HCT116 (cell line): ENCODE measurements around the gene ADAM17. TPM values are rescaled to one million over a fixed set of nuclear protein-coding genes. Genes with fewer than 3 reads are reported as not detected.

Experiments
- ATAC-seq: fragments of 200-7000 bp; cut with Tn5 transposase; 2 replicates; pipeline ENCODE4 v1.9.1; 2020; ENCODE audit warnings: mild to moderate bottlenecking, moderate library complexity
- BruUV-seq: library from RNA; stranded (reverse); fragments of 400-500 nt; replicated peaks from 2 replicates; lab custom pipeline; 2021; lab: Mats Ljungman, UMichigan
- CTCF ChIA-PET: fragments of 300-600 bp; sonication (Branson Sonifier 250); formaldehyde crosslinking; loops from one replicate; lab custom pipeline; 2021; ENCODE audit warnings: antibody characterized with exemption; lab: Charles Lee
- POLR2A ChIA-PET: fragments of 300-600, 350-600 bp; sonication (Branson Sonifier 250); formaldehyde crosslinking; loops from one replicate; lab custom pipeline; 2021; ENCODE audit warnings: antibody characterized with exemption; lab: Charles Lee
- RAD21 ChIA-PET, 2 experiments: fragments of 300-600 bp; sonication (Branson Sonifier 250); formaldehyde crosslinking; loops; one replicate each; lab custom pipeline; 2023; ENCODE audit warnings: low total read pairs in 2 of 2; ENCODE audit not compliant: uncharacterized antibody in 2 of 2, unreplicated experiment in 2 of 2, low non-redundant PET in 1 of 2; lab: Charles Lee
- DNase-seq: peaks from one replicate; pipeline ENCODE4 v3.0.0-alpha.2; 2010; ENCODE audit warnings: low read depth, low spot score
- H2AFZ ChIP-seq: fragments of 200-600 bp; shearing (Covaris generic), sonication (generic); 2 replicates; pipeline ENCODE4 v1.6.1; 2017; ENCODE audit warnings: low read depth, mixed run types, mixed read lengths, antibody characterized with exemption, low read length; ENCODE audit not compliant: poor library complexity, severe bottlenecking
- H3K27ac ChIP-seq: 2 replicates; pipeline ENCODE4 v1.5.1; 2012; ENCODE audit warnings: low read depth, low read length
- H3K27me3 ChIP-seq: fragments of 200-600 bp; sonication (generic); 2 replicates; pipeline ENCODE4 v1.6.1; 2016; ENCODE audit warnings: mixed run types, low read length, mixed read lengths; ENCODE audit not compliant: insufficient read depth
- H3K36me3 ChIP-seq, 2 experiments: fragments of 200-500 bp in 1 of 2; fragments of 200-600 bp in 1 of 2; sonication (Bioruptor generic) in 1 of 2; sonication (generic) in 1 of 2; 2 replicates each; pipeline versions ENCODE4 v1.5.1 to v1.6.1; 2014 to 2016; ENCODE audit warnings: low read length in 2 of 2, inconsistent platforms in 1 of 2, mixed read lengths in 1 of 2, mixed run types in 1 of 2; ENCODE audit not compliant: insufficient read depth in 2 of 2, control insufficient read depth in 1 of 2
- H3K4me1 ChIP-seq, 2 experiments: fragments of 200-600 bp in 1 of 2; sonication (generic) in 1 of 2; 2 replicates each; pipeline versions ENCODE4 v1.5.1 to v1.6.1; 2012 to 2017; ENCODE audit warnings: low read length in 2 of 2, inconsistent platforms in 1 of 2, mild to moderate bottlenecking in 1 of 2, mixed read lengths in 1 of 2, mixed run types in 1 of 2, moderate library complexity in 1 of 2; ENCODE audit not compliant: insufficient read depth in 2 of 2, control insufficient read depth in 1 of 2
- H3K4me2 ChIP-seq: fragments of 200-600 bp; sonication (generic); 2 replicates; pipeline ENCODE4 v1.6.1; 2017; ENCODE audit warnings: mixed run types, low read length, mixed read lengths
- H3K4me3 ChIP-seq, 2 experiments: fragments of 200-600 bp in 1 of 2; sonication (generic) in 1 of 2; replicated peaks in 1 of 2; 2 replicates each; pipeline ENCODE4 v1.5.1; 2011 to 2016; ENCODE audit warnings: low read length in 2 of 2, control low read depth in 1 of 2, low read depth in 1 of 2, mild to moderate bottlenecking in 1 of 2, mixed read lengths in 1 of 2, mixed run types in 1 of 2
- H3K79me2 ChIP-seq: fragments of 200-600 bp; sonication (generic); 2 replicates; pipeline ENCODE4 v1.6.1; 2017; ENCODE audit warnings: mild to moderate bottlenecking, mixed run types, low read length, moderate library complexity, mixed read lengths; ENCODE audit not compliant: insufficient read depth
- H3K9ac ChIP-seq: fragments of 200-600 bp; sonication (generic); 2 replicates; pipeline ENCODE4 v1.6.1; 2016; ENCODE audit warnings: low read length, mixed read lengths
- H3K9me2 ChIP-seq: fragments of 200-600 bp; sonication (generic), shearing (Covaris generic); 2 replicates; pipeline ENCODE4 v1.6.1; 2017; ENCODE audit warnings: mixed run types, mild to moderate bottlenecking, moderate library complexity; ENCODE audit not compliant: insufficient read depth
- H3K9me3 ChIP-seq, 2 experiments: fragments of 200-500 bp in 1 of 2; fragments of 200-600 bp in 1 of 2; sonication (Bioruptor generic) in 1 of 2; sonication (generic) in 1 of 2; 2 replicates each; pipeline ENCODE4 v1.6.1; 2014 to 2017; ENCODE audit warnings: low read length in 2 of 2, mixed read lengths in 2 of 2, inconsistent platforms in 1 of 2, low read depth in 1 of 2, mild to moderate bottlenecking in 1 of 2, mixed run types in 1 of 2, moderate library complexity in 1 of 2; ENCODE audit not compliant: control insufficient read depth in 1 of 2, insufficient read depth in 1 of 2
- H4K20me1 ChIP-seq: fragments of 200-600 bp; sonication (generic), shearing (Covaris generic); 2 replicates; pipeline ENCODE4 v1.6.1; 2017; ENCODE audit warnings: mixed run types, mild to moderate bottlenecking, moderate library complexity; ENCODE audit not compliant: insufficient read depth
- CBX3 ChIP-seq: IDR thresholded peaks from 2 replicates; pipeline ENCODE4 v1.6.1; 2012; ENCODE audit warnings: low read depth
- CEBPB ChIP-seq: IDR thresholded peaks from 2 replicates; pipeline ENCODE4 v1.6.1; 2012; ENCODE audit warnings: low read depth
- EGR1 ChIP-seq: IDR thresholded peaks from 2 replicates; pipeline ENCODE4 v1.6.1; 2012; ENCODE audit warnings: low read depth
- ELF1 ChIP-seq: IDR thresholded peaks from 2 replicates; pipeline ENCODE4 v1.6.1; 2012; ENCODE audit warnings: low read depth, borderline replicate concordance
- EZH2phosphoT487 ChIP-seq: fragments of 200-600 bp; IDR thresholded peaks from 2 replicates; pipeline ENCODE4 v1.6.1; 2018; ENCODE audit warnings: antibody characterized with exemption, borderline replicate concordance
- FOSL1 ChIP-seq: IDR thresholded peaks from 2 replicates; pipeline ENCODE4 v1.6.1; 2012; ENCODE audit warnings: low read depth
- JUND ChIP-seq: IDR thresholded peaks from 2 replicates; pipeline ENCODE4 v1.6.1; 2012
- POLR2A ChIP-seq: IDR thresholded peaks from 2 replicates; pipeline ENCODE4 v1.7.0; 2011; ENCODE audit warnings: borderline replicate concordance; ENCODE audit not compliant: insufficient read depth, insufficient read length; ENCODE audit errors: extremely low read depth
- POLR2AphosphoS5 ChIP-seq: IDR thresholded peaks from 2 replicates; pipeline ENCODE4 v1.6.1; 2011; ENCODE audit warnings: mild to moderate bottlenecking, low read depth, low read length, moderate library complexity
- SIN3A ChIP-seq: IDR thresholded peaks from 2 replicates; pipeline ENCODE4 v1.6.1; 2012; ENCODE audit warnings: low read depth
- SP1 ChIP-seq: IDR thresholded peaks from 2 replicates; pipeline ENCODE4 v1.6.1; 2012; ENCODE audit warnings: low read depth
- SRF ChIP-seq: IDR thresholded peaks from 2 replicates; pipeline ENCODE4 v1.6.1; 2012; ENCODE audit warnings: low read depth
- TCF7L2 ChIP-seq: IDR thresholded peaks from 2 replicates; pipeline ENCODE4 v1.7.0; 2011; ENCODE audit warnings: borderline replicate concordance, inconsistent platforms; ENCODE audit not compliant: insufficient read depth, insufficient read length; ENCODE audit errors: extremely low read depth
- YY1 ChIP-seq: IDR thresholded peaks from 2 replicates; pipeline ENCODE4 v1.6.1; 2011; ENCODE audit warnings: low read length, low read depth, moderate library complexity, mild to moderate bottlenecking; ENCODE audit not compliant: insufficient replicate concordance; ENCODE audit errors: extremely low read depth
- intact Hi-C: fragments of 100-400 bp; cut with micrococcal nuclease; formaldehyde crosslinking; loops from 2 replicates; pipeline ENCODE4 v1.10.0; 2022
- total RNA-seq: library from RNA; stranded (reverse); gene quantifications from one replicate; pipeline ENCODE4 v1.2.1, GENCODE V29; 2021; ENCODE audit not compliant: unreplicated experiment
- TF ChIP-seq, protein P1 (sequence below): IDR thresholded peaks from 2 replicates; pipeline ENCODE4 v1.6.1; 2012; ENCODE audit warnings: low read depth
- TF ChIP-seq, protein P2 (sequence below): IDR thresholded peaks from 2 replicates; pipeline ENCODE4 v1.6.1; 2012

Gene ADAM17
- total RNA-seq, 1 experiment from 2014 or later, result 39.2 TPM

DNA sequence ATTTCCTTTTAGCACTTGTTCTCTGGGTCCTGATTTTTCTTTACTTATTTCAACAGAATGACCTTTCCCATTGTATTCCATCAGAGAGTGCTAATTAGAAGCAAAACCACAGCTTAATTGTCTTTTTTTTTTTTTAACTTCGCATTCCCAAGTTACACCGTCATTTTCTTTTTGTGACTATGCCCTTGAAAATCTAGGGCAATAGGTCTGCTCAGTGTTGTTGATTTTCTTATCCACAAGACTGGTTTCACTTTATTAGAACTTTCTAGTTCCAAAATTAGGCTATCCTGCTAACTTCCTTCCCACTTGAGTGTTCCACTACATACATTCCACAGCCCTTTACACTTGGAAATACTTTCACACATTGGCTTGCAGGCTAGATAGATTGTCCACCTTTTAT, 18.7 kb upstream of the ADAM17 start:
- H3K4me2 ChIP-seq, result no peak overlapping the region
- CTCF ChIA-PET, result interaction anchor here (0.9 kb wide), 1 partner anchor 9 kb away, joined by 3 read pairs; no protein-coding TSS in a partner anchor
- H3K4me1 ChIP-seq, result peaks cover 0 to 20% of the 10 kb centered on the region in 2 experiments; a peak in 2 of 4 replicates
- no peaks in the 10 kb centered on the region for H3K9me2 ChIP-seq
- H3K79me2 ChIP-seq, result no peaks in the 10 kb centered on the region
- no peak overlapping the region for H3K9ac ChIP-seq
- POLR2A ChIA-PET, result no interaction called here
- no peaks in the 10 kb centered on the region for H3K27me3 ChIP-seq
- no peaks in the 10 kb centered on the region for H4K20me1 ChIP-seq
- H2AFZ ChIP-seq, result no peak overlapping the region
- H3K4me3 ChIP-seq, result no peak overlapping the region
- H3K9me3 ChIP-seq, result no peaks in the 10 kb centered on the region
- no TSS peak for BruUV-seq
- DNase-seq, result no peak
- intact Hi-C loops, result no loop called here
- RAD21 ChIA-PET, result no interaction called here
- no peak overlapping the region for H3K27ac ChIP-seq
- no peaks in the 10 kb centered on the region for H3K36me3 ChIP-seq
- TF ChIP-seq SRF, result no peak
- no peak for TF ChIP-seq POLR2AphosphoS5
- no peak for TF ChIP-seq CEBPB
- no peak for TF ChIP-seq FOSL1
- no peak for TF ChIP-seq EGR1
- no peak for TF ChIP-seq CBX3
- TF ChIP-seq POLR2A, result no peak
- TF ChIP-seq, protein P1, sequence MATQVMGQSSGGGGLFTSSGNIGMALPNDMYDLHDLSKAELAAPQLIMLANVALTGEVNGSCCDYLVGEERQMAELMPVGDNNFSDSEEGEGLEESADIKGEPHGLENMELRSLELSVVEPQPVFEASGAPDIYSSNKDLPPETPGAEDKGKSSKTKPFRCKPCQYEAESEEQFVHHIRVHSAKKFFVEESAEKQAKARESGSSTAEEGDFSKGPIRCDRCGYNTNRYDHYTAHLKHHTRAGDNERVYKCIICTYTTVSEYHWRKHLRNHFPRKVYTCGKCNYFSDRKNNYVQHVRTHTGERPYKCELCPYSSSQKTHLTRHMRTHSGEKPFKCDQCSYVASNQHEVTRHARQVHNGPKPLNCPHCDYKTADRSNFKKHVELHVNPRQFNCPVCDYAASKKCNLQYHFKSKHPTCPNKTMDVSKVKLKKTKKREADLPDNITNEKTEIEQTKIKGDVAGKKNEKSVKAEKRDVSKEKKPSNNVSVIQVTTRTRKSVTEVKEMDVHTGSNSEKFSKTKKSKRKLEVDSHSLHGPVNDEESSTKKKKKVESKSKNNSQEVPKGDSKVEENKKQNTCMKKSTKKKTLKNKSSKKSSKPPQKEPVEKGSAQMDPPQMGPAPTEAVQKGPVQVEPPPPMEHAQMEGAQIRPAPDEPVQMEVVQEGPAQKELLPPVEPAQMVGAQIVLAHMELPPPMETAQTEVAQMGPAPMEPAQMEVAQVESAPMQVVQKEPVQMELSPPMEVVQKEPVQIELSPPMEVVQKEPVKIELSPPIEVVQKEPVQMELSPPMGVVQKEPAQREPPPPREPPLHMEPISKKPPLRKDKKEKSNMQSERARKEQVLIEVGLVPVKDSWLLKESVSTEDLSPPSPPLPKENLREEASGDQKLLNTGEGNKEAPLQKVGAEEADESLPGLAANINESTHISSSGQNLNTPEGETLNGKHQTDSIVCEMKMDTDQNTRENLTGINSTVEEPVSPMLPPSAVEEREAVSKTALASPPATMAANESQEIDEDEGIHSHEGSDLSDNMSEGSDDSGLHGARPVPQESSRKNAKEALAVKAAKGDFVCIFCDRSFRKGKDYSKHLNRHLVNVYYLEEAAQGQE, result no peak
- TF ChIP-seq YY1, result no peak
- no peak for TF ChIP-seq TCF7L2
- no peak for TF ChIP-seq EZH2phosphoT487
- TF ChIP-seq ELF1, result no peak
- no peak for TF ChIP-seq SP1
- TF ChIP-seq, protein P2, sequence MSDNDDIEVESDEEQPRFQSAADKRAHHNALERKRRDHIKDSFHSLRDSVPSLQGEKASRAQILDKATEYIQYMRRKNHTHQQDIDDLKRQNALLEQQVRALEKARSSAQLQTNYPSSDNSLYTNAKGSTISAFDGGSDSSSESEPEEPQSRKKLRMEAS, result no peak
- no peak for TF ChIP-seq JUND
- no peak for TF ChIP-seq SIN3A
- no peak for ATAC-seq
